Measurements from ENCODE around the gene ACOT9.

Gene ACOT9

DNA sequence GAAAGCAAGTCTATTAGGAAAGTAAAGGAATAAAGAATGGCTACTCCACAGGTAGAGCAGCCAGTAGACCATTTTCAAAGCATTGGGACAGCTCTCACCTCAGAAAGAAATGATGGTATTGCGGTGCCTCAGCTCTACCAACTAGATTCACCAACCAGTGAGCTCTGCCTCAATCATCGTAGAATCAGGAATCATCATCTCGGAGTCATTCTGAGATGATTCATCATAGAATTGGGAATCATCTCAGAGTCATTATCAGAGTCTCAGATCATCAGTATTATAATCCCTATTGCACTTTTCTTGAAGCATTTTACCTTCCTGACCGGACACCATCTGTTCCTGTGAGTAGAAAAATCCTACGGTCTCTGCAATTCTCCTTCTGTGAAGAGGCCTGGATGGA is 22.4 kb upstream of the ACOT9 start:
- Histone ChIP-seq H3K9me2 (replicated peaks; ENCODE audit: insufficient read depth, low read length) (no peaks in the 10 kb centered on the region), H3K27ac (ENCODE audit: low read depth, low read length) (no peak overlapping the region), H4K20me1 (ENCODE audit: low read depth, low read length) (no peaks in the 10 kb centered on the region), H3F3A (ENCODE audit: insufficient read depth) (no peaks in the 10 kb centered on the region), H3K4me2 (ENCODE audit: low read depth, low read length, poor library complexity, severe bottlenecking) (no peak overlapping the region), H3K27me3 (ENCODE audit: low read length) (no peaks in the 10 kb centered on the region), H3K79me2 (ENCODE audit: insufficient read depth, low read length) (no peaks in the 10 kb centered on the region), H3K9ac (ENCODE audit: low read length) (no peak overlapping the region), H3K4me3 (ENCODE audit: insufficient read depth, low read length, poor library complexity, severe bottlenecking) (no peak overlapping the region), H2AFZ (ENCODE audit: low read depth, low read length, severe bottlenecking) (no peak overlapping the region), H3K9me3 (ENCODE audit: insufficient read depth, low read length) (no peaks in the 10 kb centered on the region), H3K36me3 (ENCODE audit: low read length) (no peaks in the 10 kb centered on the region)
- no peak for TF ChIP-seq EZH2phosphoT487 (conservative IDR thresholded peaks at IDR 0.05; ENCODE audit: low read length)

DNA sequence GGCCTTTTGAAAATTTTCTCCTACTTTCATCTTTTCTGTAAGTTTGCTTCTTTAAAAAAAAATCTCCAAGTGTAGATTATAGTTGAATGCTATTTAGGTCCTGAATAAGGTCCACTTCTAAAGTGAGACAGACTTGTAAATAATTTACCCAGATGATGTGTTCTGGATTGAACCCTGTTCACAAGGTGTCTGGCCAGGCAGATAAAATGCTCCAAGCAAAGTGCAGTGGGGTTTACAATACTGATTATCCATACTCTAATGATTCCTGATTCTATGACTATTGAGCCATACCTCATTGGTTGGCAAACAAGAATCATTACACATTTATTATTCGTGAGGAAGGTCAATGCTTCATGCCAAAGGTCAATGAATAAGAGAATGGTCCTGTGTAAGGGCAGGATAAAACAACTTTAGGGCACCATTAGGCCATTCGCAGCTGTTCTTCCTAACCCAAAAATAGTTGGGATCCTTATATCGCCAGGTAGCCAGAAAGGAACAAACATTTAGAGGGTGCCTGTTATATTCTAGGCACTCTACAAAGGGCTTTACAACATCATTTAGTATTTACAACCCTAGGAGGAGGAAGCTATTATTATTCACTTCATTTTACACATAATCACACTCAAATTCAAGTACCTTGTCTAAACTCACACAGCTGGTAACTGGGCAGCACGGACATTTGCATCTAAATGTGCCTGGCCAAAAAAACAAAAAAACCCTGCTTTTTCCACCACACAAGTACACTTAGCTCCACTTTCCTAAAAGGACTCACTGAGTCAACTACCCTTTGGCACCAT is 21.3 kb upstream of the ACOT9 start:
- H3K27ac ChIP-seq (ENCODE audit: low read depth, low read length): no peak overlapping the region
- no peaks in the 10 kb centered on the region for H3K9me3 ChIP-seq (ENCODE audit: insufficient read depth, low read length)
- H3F3A ChIP-seq (ENCODE audit: insufficient read depth): no peaks in the 10 kb centered on the region
- no peaks in the 10 kb centered on the region for H3K27me3 ChIP-seq (ENCODE audit: low read length)
- no peak for TF ChIP-seq EZH2phosphoT487 (conservative IDR thresholded peaks at IDR 0.05; ENCODE audit: low read length)
- TF ChIP-seq, protein P1, sequence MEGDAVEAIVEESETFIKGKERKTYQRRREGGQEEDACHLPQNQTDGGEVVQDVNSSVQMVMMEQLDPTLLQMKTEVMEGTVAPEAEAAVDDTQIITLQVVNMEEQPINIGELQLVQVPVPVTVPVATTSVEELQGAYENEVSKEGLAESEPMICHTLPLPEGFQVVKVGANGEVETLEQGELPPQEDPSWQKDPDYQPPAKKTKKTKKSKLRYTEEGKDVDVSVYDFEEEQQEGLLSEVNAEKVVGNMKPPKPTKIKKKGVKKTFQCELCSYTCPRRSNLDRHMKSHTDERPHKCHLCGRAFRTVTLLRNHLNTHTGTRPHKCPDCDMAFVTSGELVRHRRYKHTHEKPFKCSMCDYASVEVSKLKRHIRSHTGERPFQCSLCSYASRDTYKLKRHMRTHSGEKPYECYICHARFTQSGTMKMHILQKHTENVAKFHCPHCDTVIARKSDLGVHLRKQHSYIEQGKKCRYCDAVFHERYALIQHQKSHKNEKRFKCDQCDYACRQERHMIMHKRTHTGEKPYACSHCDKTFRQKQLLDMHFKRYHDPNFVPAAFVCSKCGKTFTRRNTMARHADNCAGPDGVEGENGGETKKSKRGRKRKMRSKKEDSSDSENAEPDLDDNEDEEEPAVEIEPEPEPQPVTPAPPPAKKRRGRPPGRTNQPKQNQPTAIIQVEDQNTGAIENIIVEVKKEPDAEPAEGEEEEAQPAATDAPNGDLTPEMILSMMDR (IDR thresholded peaks at IDR 0.05; ENCODE audit: insufficient read depth, low read length, poor library complexity, severe bottlenecking): no peak
- H3K9ac ChIP-seq (ENCODE audit: low read length): no peak overlapping the region
- no peak overlapping the region for H2AFZ ChIP-seq (ENCODE audit: low read depth, low read length, severe bottlenecking)
- H3K4me3 ChIP-seq (ENCODE audit: insufficient read depth, low read length, poor library complexity, severe bottlenecking): no peak overlapping the region
- no peak overlapping the region for H3K4me2 ChIP-seq (ENCODE audit: low read depth, low read length, poor library complexity, severe bottlenecking)
- H3K36me3 ChIP-seq (ENCODE audit: low read length): no peaks in the 10 kb centered on the region
- no peaks in the 10 kb centered on the region for H3K9me2 ChIP-seq (replicated peaks; ENCODE audit: insufficient read depth, low read length)
- H4K20me1 ChIP-seq (ENCODE audit: low read depth, low read length): no peaks in the 10 kb centered on the region
- no peaks in the 10 kb centered on the region for H3K79me2 ChIP-seq (ENCODE audit: insufficient read depth, low read length)

DNA sequence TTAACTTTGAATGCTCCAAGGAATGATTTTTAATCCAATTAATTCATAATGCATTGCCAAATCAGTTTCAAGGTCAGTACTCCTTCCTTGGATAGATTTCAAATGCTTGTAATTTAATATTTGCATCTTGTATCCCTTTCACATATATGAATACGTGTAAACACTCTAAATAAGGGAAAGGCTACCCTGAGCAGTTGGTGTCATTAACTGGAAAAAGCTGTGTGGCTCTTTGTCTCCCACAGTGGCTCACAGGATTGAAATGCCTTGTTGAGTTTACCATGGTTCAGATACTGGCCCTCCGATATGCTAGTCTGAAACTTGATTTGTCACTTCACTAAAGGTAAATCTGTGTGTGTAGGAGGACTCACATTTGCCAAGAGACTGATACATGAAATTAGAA is 16.7 kb upstream of the ACOT9 start:
- Histone ChIP-seq H3F3A (ENCODE audit: insufficient read depth) (no peaks in the 10 kb centered on the region), H3K27me3 (ENCODE audit: low read length) (no peaks in the 10 kb centered on the region), H3K79me2 (ENCODE audit: insufficient read depth, low read length) (no peaks in the 10 kb centered on the region), H3K9ac (ENCODE audit: low read length) (no peak overlapping the region), H3K27ac (ENCODE audit: low read depth, low read length) (no peak overlapping the region), H3K9me3 (ENCODE audit: insufficient read depth, low read length) (no peaks in the 10 kb centered on the region), H4K20me1 (ENCODE audit: low read depth, low read length) (no peaks in the 10 kb centered on the region), H3K4me2 (ENCODE audit: low read depth, low read length, poor library complexity, severe bottlenecking) (no peak overlapping the region), H3K36me3 (ENCODE audit: low read length) (no peaks in the 10 kb centered on the region), H2AFZ (ENCODE audit: low read depth, low read length, severe bottlenecking) (no peak overlapping the region), H3K9me2 (replicated peaks; ENCODE audit: insufficient read depth, low read length) (no peaks in the 10 kb centered on the region), H3K4me3 (ENCODE audit: insufficient read depth, low read length, poor library complexity, severe bottlenecking) (no peak overlapping the region)
- TF ChIP-seq EZH2phosphoT487 (conservative IDR thresholded peaks at IDR 0.05; ENCODE audit: low read length): no peak
- TF ChIP-seq, protein P1 (IDR thresholded peaks at IDR 0.05; ENCODE audit: insufficient read depth, low read length, poor library complexity, severe bottlenecking): no peak

DNA sequence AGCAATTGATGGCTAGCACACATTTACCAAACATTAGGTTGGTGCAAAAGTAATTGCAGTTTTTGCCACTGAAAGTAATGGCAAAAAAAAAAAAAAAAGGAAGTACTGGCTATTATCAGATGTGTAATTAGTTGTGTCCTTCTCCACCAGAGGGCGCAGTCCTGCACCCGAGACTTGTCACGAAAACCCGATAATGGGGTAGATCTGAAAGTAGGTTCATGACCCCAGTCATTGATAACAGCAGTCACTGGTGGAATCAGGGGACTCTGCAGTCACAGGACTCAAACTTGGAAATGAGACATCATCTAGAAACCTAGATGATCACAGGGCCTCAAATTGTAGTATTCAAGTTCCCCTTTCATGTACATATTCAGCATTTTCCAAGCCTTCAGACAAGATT is 13.1 kb upstream of the ACOT9 start:
- no peak overlapping the region for H3K4me3 ChIP-seq (ENCODE audit: insufficient read depth, low read length, poor library complexity, severe bottlenecking)
- H2AFZ ChIP-seq (ENCODE audit: low read depth, low read length, severe bottlenecking): no peak overlapping the region
- H3K79me2 ChIP-seq (ENCODE audit: insufficient read depth, low read length): no peaks in the 10 kb centered on the region
- H3K36me3 ChIP-seq (ENCODE audit: low read length): no peaks in the 10 kb centered on the region
- no peaks in the 10 kb centered on the region for H3K9me3 ChIP-seq (ENCODE audit: insufficient read depth, low read length)
- TF ChIP-seq, protein P1 (IDR thresholded peaks at IDR 0.05; ENCODE audit: insufficient read depth, low read length, poor library complexity, severe bottlenecking): peak; percentile 21
- no peak for TF ChIP-seq EZH2phosphoT487 (conservative IDR thresholded peaks at IDR 0.05; ENCODE audit: low read length)
- H4K20me1 ChIP-seq (ENCODE audit: low read depth, low read length): no peaks in the 10 kb centered on the region
- no peaks in the 10 kb centered on the region for H3K9me2 ChIP-seq (replicated peaks; ENCODE audit: insufficient read depth, low read length)
- no peak overlapping the region for H3K27ac ChIP-seq (ENCODE audit: low read depth, low read length)
- no peaks in the 10 kb centered on the region for H3K27me3 ChIP-seq (ENCODE audit: low read length)
- no peak overlapping the region for H3K4me2 ChIP-seq (ENCODE audit: low read depth, low read length, poor library complexity, severe bottlenecking)
- H3K9ac ChIP-seq (ENCODE audit: low read length): no peak overlapping the region
- no peaks in the 10 kb centered on the region for H3F3A ChIP-seq (ENCODE audit: insufficient read depth)
